ENCODE results near the gene TMEM209.
"Not testable (repeated sequence)": the region's sequence is repeated elsewhere in the genome, so short reads cannot be mapped to it uniquely, and the experiment has no call there.

Gene TMEM209

GRCh38 chr7:130227883-130228575, 22.8 kb upstream of the TMEM209 start:
- H3K36me3 ChIP-seq (ENCODE audit: insufficient read depth, low read length), result no peaks in the 10 kb centered on the region
- no peak overlapping the region for H3K4me3 ChIP-seq (ENCODE audit: low read length, poor library complexity, severe bottlenecking)
- no peaks in the 10 kb centered on the region for H3K4me1 ChIP-seq (ENCODE audit: insufficient read depth, low read length, poor library complexity, severe bottlenecking)
- no peaks in the 10 kb centered on the region for H3K79me2 ChIP-seq (ENCODE audit: insufficient read depth, low read length)
- TF ChIP-seq CTCF (conservative IDR thresholded peaks at IDR 0.05; ENCODE audit: low read length), result no peak
- no peak for TF ChIP-seq EZH2phosphoT487 (IDR thresholded peaks at IDR 0.05; ENCODE audit: borderline replicate concordance)
- no peaks in the 10 kb centered on the region for H3F3A ChIP-seq (ENCODE audit: low read depth)
- H3K9me3 ChIP-seq (ENCODE audit: insufficient read depth, low read depth, low read length), result no peaks in the 10 kb centered on the region
- H3K9ac ChIP-seq (ENCODE audit: low read depth, low read length, poor library complexity, severe bottlenecking), result no peak overlapping the region
- no peaks in the 10 kb centered on the region for H3K27me3 ChIP-seq (ENCODE audit: insufficient read depth, low read length, poor library complexity, severe bottlenecking)
- H3K4me2 ChIP-seq (ENCODE audit: low read depth, low read length, poor library complexity, severe bottlenecking), result no peak overlapping the region
- H2AFZ ChIP-seq (ENCODE audit: low read length), result no peak overlapping the region
- no peaks in the 10 kb centered on the region for H3K9me2 ChIP-seq (replicated peaks; ENCODE audit: low read depth, low read length)
- H4K20me1 ChIP-seq (ENCODE audit: insufficient read depth, low read length, poor library complexity, severe bottlenecking), result no peaks in the 10 kb centered on the region

- no peak for TF ChIP-seq CTCF (conservative IDR thresholded peaks at IDR 0.05; ENCODE audit: low read length)
- no peak for TF ChIP-seq EZH2phosphoT487 (IDR thresholded peaks at IDR 0.05; ENCODE audit: borderline replicate concordance)
- Histone ChIP-seq H3K27me3 (ENCODE audit: insufficient read depth, low read length, poor library complexity, severe bottlenecking) (no peaks in the 10 kb centered on the region), H2AFZ (ENCODE audit: low read length) (no peak overlapping the region)
These were observed 21.1 kb upstream of the TMEM209 start for GRCh38 chr7:130226333-130226732.

GRCh38 chr7:130224923-130225322, 19.7 kb upstream of the TMEM209 start:
- H2AFZ ChIP-seq (ENCODE audit: low read length); H3K9ac ChIP-seq (ENCODE audit: low read depth, low read length, poor library complexity, severe bottlenecking); H3K36me3 ChIP-seq (ENCODE audit: insufficient read depth, low read length); H3K4me2 ChIP-seq (ENCODE audit: low read depth, low read length, poor library complexity, severe bottlenecking); H4K20me1 ChIP-seq (ENCODE audit: insufficient read depth, low read length, poor library complexity, severe bottlenecking); H3K4me3 ChIP-seq (ENCODE audit: low read length, poor library complexity, severe bottlenecking); H3K9me2 ChIP-seq (replicated peaks; ENCODE audit: low read depth, low read length); H3F3A ChIP-seq (ENCODE audit: low read depth); H3K9me3 ChIP-seq (ENCODE audit: insufficient read depth, low read depth, low read length); H3K27me3 ChIP-seq (ENCODE audit: insufficient read depth, low read length, poor library complexity, severe bottlenecking); H3K4me1 ChIP-seq (ENCODE audit: insufficient read depth, low read length, poor library complexity, severe bottlenecking); H3K79me2 ChIP-seq (ENCODE audit: insufficient read depth, low read length): not testable (repeated sequence)

More at GRCh38 chr7:130226333-130226732, 21.1 kb upstream of the TMEM209 start:
- no peaks in the 10 kb centered on the region for H3K4me1 ChIP-seq (ENCODE audit: insufficient read depth, low read length, poor library complexity, severe bottlenecking)
- H3F3A ChIP-seq (ENCODE audit: low read depth), result no peaks in the 10 kb centered on the region
- no peak overlapping the region for H3K9ac ChIP-seq (ENCODE audit: low read depth, low read length, poor library complexity, severe bottlenecking)
- H3K9me2 ChIP-seq (replicated peaks; ENCODE audit: low read depth, low read length), result no peaks in the 10 kb centered on the region
- no peak overlapping the region for H3K4me3 ChIP-seq (ENCODE audit: low read length, poor library complexity, severe bottlenecking)
- no peaks in the 10 kb centered on the region for H3K79me2 ChIP-seq (ENCODE audit: insufficient read depth, low read length)
- H3K36me3 ChIP-seq (ENCODE audit: insufficient read depth, low read length), result no peaks in the 10 kb centered on the region
- no peaks in the 10 kb centered on the region for H4K20me1 ChIP-seq (ENCODE audit: insufficient read depth, low read length, poor library complexity, severe bottlenecking)
- no peak overlapping the region for H3K4me2 ChIP-seq (ENCODE audit: low read depth, low read length, poor library complexity, severe bottlenecking)
- no peaks in the 10 kb centered on the region for H3K9me3 ChIP-seq (ENCODE audit: insufficient read depth, low read depth, low read length)

- H3K4me1 ChIP-seq (ENCODE audit: insufficient read depth, low read length, poor library complexity, severe bottlenecking), result no peaks in the 10 kb centered on the region
- no peaks in the 10 kb centered on the region for H4K20me1 ChIP-seq (ENCODE audit: insufficient read depth, low read length, poor library complexity, severe bottlenecking)
- no peak overlapping the region for H3K4me3 ChIP-seq (ENCODE audit: low read length, poor library complexity, severe bottlenecking)
- no peaks in the 10 kb centered on the region for H3K9me2 ChIP-seq (replicated peaks; ENCODE audit: low read depth, low read length)
- no peaks in the 10 kb centered on the region for H3K36me3 ChIP-seq (ENCODE audit: insufficient read depth, low read length)
- no peak for TF ChIP-seq CTCF (conservative IDR thresholded peaks at IDR 0.05; ENCODE audit: low read length)
- no peak for TF ChIP-seq EZH2phosphoT487 (IDR thresholded peaks at IDR 0.05; ENCODE audit: borderline replicate concordance)
- H3K4me2 ChIP-seq (ENCODE audit: low read depth, low read length, poor library complexity, severe bottlenecking), result no peak overlapping the region
- no peak overlapping the region for H3K9ac ChIP-seq (ENCODE audit: low read depth, low read length, poor library complexity, severe bottlenecking)
- no peaks in the 10 kb centered on the region for H3K79me2 ChIP-seq (ENCODE audit: insufficient read depth, low read length)
- no peak overlapping the region for H2AFZ ChIP-seq (ENCODE audit: low read length)
- H3K9me3 ChIP-seq (ENCODE audit: insufficient read depth, low read depth, low read length), result no peaks in the 10 kb centered on the region
- no peaks in the 10 kb centered on the region for H3K27me3 ChIP-seq (ENCODE audit: insufficient read depth, low read length, poor library complexity, severe bottlenecking)
- H3F3A ChIP-seq (ENCODE audit: low read depth), result no peaks in the 10 kb centered on the region
These were observed 19.0 kb upstream of the TMEM209 start for GRCh38 chr7:130224210-130224609.
